ENCODE data around the gene DNMT3B.
"Not testable (repeated sequence)": the region's sequence is repeated elsewhere in the genome, so short reads cannot be mapped to it uniquely, and the experiment has no call there.

DNMT3B gene

GRCh38 chr20:32763202-32764004 lies 1.2 kb downstream of the DNMT3B start:
- no peak for DNase-seq

DNA sequence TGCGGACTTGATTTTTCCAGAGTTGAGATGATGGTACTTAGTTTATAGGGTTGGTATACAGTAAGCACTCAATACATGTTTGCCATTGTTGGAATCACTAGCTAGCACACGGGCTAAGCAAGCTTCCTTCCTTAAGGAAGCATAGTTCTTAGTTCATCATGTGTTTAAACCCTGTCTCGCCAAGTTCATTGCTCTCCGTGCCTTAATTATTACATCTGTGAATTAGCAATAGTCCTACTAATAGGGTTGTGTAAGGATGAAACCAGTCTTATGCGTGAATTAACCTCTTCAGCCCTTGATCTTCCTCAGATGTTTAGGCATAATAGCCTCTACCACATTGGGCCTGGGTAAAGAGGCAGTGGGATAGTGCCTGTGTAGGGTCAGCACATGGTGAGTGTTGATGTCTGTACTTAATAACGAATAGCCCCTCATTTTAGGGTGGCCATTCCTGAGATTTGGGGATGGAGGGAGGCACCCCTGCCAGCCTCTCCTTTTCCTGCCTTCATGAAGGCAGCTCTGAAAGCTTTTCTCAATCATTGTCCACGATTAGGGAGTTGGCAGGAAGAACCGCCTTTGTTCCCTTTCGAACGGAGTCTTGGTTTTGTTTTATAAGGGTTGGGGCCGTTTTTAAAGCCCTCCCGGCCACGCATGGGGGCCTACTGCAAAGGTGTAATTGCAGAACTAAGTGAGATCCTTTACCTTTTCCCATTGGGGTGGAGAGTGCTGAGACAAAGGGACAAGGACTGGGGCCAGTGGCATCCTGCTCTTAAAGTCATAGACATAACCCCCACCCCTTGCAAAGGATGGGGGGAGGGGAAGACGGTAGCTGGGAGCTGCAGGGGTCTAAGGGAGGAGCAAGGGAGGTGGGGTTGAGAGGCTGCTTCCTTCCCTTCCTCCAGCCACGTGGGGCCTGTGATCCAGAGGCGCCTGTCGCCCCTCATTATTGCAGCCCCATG lies 2.1 kb downstream of the DNMT3B start:
- no peak for DNase-seq

DNA sequence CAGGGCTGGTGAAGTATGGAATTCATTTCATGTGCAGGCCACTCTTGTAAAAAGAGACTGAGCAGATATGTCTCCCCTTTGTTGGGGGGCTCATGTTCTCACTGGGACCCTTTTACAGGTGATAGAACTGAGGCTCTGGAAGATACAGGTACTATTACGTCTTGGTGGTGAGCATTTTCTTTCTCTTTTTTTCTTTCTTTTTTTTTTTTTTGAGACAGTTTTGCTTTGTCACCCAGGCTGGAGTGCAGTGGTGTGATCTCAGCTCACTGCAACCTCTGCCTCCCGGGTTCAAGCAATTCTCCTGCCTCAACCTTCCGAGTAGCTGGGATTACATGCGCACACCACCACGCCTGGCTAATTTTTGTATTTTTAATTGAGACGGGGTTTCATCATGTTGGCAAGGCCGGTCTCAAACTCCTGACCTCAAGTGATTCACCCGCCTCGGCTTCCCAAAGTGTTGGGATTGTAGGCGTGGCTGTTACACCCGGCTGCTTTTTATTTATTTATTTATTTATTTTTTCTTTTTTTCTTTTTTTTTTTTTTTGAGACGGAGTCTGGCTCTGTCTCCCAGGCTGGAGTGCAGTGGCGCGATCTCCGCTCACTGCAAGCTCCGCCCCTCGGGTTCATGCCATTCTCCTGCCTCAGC lies 3.2 kb downstream of the DNMT3B start:
- DNase-seq: not testable (repeated sequence)

- DNase-seq: no peak
Observed at GRCh38 chr20:32767418-32768198, 5.4 kb downstream of the DNMT3B start.

DNA sequence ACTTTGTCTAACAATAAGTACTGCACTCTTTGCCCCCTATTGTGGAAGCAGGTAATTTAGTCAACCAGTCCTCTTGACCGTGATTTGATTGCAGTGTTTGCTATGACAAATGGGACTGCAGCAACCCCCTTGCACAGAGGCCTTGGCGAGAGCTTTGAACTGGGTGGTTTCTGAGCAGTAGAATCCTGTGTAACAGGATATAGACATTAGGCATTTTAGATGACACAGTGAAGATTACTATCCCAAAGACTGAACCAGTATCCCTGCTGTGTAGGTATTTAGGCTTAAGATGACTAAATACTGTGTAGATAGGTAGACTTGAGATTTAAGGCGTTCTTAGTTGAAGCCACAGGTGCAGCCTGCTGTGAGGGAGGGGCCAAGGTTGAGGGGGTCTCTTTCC lies 9.9 kb downstream of the DNMT3B start:
- peak in 1 of 6 experiments; percentile 12 for DNase-seq

DNA sequence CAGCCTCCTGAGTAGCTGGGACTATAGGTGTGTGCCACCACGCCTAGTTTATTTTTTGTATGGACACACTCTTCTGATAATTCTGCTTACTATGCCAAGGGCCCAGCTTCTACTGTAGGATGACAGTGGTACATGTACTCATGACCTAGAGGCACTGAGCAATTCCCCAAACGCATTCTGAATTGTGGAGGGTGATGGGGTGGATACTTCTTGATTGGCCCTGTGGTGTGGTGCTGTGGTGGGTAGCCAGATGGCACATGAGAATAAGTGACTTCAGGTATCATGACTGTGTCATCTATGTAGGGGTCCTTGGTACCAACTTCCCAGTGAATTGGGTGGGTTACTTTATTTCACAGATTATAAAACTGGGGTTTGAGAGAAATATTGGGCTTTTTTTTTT lies 11.0 kb downstream of the DNMT3B start:
- DNase-seq: no peak

- no peak for DNase-seq
Observed at GRCh38 chr20:32773855-32774254, 11.7 kb downstream of the DNMT3B start.

DNA sequence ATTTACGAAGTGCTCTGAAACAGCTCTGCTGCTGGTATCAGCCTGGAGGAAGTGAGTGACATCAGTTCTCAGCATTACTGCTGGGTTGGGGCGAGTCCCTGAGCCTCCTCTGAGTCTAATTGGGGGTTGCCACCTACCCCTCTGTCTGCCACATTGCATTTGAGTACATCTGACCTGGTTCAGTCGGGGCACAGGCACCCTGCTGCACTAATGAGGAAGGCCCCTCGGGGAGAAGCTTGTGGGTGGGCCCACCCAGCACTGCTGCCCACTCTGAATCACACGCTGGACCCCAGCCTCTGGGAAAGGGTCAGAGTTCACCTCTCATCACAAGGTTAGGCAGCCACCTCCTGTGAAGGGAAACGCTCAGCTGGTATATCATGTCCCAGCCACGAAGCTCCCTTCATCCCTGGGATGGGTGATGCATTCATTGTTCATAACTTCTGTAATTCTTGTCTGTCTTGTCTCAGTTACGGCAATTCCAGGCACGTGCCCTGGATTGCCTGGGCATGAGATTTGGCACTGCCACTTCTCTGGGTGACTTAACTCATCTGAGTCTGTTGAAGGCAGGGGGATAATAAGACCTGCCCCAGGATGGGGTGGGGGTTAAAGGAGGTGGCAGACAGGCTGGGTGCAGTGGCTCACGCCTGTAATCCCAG lies 13.3 kb downstream of the DNMT3B start:
- DNase-seq: no peak

DNA sequence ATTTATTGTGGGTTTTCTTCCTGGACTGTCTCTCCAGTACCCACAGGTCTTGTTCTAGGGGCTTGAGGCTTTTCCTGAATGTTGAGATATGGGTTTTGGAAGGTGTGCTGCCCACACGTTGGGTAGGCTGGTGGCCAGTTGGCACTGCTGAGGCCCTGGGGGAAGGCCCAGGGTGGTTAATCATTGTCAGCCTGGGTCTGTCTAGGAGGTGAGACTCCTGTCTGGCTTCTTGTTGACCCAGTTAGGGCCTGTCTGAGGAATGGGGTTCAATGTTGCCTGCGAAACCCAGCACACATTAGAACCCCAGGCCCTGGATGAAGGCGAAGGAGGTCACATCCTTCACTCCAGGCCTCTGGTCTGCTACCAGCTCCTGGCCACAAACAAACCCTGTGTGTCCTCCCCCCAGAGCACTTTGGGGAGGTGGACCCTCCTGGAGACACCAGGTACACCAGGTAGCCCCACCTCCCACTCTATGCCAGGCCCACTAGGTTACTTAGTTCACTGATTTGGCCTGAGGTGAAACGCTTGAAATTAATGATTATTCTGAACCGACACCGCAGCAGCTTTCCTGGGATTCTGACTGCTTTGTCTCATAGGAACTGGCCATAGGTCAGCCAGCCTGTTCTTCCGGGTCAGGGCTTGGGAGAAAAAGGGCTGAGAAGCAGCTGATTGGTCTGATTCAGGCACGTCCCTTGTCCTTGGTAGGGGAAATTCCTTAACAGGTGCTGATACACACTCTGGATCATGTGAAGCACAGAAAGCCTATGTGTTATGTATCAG lies 15.2 kb downstream of the DNMT3B start:
- no peak for DNase-seq

- no peak for DNase-seq
Observed at GRCh38 chr20:32779500-32780211, 17.5 kb downstream of the DNMT3B start.

DNA sequence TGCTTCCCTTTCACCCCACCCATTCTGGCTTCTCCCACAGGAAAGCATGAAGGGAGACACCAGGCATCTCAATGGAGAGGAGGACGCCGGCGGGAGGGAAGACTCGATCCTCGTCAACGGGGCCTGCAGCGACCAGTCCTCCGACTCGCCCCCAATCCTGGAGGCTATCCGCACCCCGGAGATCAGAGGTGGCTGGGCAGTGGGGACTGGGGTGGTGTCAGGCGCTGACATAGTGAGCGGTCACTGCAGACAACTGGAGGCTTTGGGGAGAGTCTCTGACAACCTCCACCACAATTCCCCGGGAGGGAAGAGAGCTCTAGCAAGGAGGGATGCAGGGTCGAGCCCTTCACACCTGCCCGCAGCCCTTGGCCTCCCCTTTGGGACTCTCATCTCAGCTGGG lies 18.1 kb downstream of the DNMT3B start:
- DNase-seq: no peak

GRCh38 chr20:32780749-32781655 lies 18.8 kb downstream of the DNMT3B start:
- no peak for DNase-seq

DNA sequence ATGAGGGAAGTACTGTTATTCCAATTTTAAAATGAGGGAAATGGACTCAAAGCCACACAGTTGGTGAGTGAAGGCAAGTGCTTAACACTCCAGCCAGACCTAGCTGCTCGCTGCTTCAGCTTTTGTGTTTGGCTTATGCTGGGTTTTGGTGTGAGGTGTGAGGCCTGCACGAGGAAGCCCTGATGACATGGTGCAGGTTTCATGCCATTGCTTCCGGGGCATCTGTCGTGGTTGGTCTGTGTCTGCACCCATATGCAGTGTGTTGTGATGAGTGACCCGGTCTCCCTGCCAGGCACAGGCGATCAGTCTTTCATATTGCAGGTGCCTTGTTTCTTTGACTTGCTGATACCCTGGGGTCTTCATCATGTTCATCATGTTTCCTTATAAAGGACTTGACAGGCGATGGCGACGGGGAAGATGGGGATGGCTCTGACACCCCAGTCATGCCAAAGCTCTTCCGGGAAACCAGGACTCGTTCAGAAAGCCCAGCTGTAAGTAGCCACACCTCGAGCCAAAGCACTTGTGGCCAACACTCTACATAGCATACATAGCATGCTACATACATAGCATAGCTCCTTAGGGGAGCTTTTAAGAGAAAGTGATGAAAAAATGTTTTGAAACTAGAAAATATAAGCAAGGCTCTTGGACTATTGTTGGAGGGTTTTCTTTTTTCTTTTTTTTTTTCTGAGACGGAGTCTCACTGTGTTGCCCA lies 22.3 kb downstream of the DNMT3B start:
- no peak for DNase-seq

GRCh38 chr20:32786059-32786760 lies 24.0 kb downstream of the DNMT3B start:
- no peak for DNase-seq

DNA sequence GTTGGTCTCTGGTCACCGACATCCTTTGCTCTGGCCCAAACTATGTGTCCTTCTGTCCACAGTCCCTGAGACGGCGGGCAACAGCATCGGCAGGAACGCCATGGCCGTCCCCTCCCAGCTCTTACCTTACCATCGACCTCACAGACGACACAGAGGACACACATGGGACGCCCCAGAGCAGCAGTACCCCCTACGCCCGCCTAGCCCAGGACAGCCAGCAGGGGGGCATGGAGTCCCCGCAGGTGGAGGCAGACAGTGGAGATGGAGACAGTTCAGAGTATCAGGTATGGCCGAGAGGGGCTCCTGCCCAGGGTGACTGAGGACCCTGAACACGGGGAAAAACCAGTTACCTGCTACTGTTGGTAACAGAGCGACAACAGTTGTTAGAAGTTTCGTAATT lies 25.0 kb downstream of the DNMT3B start:
- no peak for DNase-seq

GRCh38 chr20:32789896-32790750 lies 27.9 kb downstream of the DNMT3B start:
- DNase-seq: peak; percentile 45 to 82 (median 59)

DNA sequence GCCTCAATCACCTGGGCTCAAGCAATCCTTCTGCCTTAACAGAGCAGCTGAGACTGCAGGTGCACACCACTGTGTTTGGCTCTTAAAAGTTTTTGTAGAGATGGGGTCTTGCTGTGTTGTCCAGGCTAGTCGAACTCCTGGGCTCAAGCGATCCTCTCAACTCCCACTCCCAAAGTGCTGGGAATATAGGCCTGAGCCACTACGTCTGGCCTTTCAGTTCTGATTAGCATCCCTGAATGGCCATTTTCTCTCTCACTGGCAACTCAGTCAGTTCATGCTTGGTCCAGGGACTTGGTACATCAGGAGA lies 28.5 kb downstream of the DNMT3B start:
- DNase-seq: no peak
